Fibroblast of mammary gland (primary cell): ENCODE measurements around the gene SNRPB2.

Experiments used
- DNase-seq: peaks from one replicate; pipeline ENCODE4 v3.0.0-alpha.2; 2010; ENCODE audit warnings: low read depth
- H3K4me3 ChIP-seq: 2 replicates; pipeline ENCODE4 v1.5.1; 2011; ENCODE audit warnings: low read depth, mild to moderate bottlenecking, low read length, moderate library complexity; ENCODE audit not compliant: control insufficient read depth
- TF ChIP-seq, protein P1 (sequence below): conservative IDR thresholded peaks from 2 replicates; pipeline ENCODE4 v1.5.1; 2011; ENCODE audit warnings: low read depth, low read length, inconsistent platforms; ENCODE audit not compliant: control insufficient read depth, insufficient read depth

SNRPB2 gene

DNA sequence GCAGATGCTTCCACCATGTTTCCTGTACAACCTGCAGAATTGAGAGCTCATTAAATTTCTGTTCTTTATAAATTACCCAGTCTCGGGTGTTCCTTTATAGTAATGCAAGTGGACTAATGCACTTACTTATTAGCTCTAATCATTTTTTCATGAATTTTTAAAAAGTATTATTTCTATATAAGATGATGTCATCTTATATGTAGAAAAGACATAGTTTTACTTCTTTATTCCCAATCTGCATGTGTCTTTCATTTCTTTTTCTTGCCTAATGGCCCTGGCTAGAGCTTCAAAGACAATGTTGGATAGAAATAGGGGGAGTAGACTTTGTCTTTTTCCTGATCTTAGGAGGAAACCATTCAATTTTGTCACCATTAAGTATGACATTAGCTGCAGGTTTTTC lies 46.1 kb downstream of the SNRPB2 start:
- DNase-seq = no peak
- H3K4me3 ChIP-seq = no peak overlapping the region
- TF ChIP-seq, protein P1, sequence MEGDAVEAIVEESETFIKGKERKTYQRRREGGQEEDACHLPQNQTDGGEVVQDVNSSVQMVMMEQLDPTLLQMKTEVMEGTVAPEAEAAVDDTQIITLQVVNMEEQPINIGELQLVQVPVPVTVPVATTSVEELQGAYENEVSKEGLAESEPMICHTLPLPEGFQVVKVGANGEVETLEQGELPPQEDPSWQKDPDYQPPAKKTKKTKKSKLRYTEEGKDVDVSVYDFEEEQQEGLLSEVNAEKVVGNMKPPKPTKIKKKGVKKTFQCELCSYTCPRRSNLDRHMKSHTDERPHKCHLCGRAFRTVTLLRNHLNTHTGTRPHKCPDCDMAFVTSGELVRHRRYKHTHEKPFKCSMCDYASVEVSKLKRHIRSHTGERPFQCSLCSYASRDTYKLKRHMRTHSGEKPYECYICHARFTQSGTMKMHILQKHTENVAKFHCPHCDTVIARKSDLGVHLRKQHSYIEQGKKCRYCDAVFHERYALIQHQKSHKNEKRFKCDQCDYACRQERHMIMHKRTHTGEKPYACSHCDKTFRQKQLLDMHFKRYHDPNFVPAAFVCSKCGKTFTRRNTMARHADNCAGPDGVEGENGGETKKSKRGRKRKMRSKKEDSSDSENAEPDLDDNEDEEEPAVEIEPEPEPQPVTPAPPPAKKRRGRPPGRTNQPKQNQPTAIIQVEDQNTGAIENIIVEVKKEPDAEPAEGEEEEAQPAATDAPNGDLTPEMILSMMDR = no peak

DNA sequence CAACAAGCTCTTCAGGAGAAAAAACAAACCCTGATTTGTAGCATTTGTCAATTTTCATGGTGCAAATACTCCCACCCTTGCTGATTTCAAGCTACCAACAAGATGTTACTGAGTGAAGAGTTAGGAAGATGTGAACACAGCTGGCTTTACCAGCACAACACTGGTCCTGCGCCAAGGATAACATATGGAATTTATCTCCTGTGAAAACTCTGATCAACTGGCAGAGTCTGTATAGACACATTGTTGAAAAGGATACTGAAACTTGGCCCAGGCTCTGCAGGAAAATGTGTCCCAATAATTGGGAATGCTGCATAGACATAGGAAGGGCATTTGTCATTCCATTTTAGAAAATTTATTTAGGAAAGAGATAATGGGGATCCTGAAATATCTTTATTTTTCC lies 47.3 kb downstream of the SNRPB2 start:
- no peak overlapping the region for H3K4me3 ChIP-seq
- DNase-seq = no peak
- TF ChIP-seq, protein P1 = no peak

DNA sequence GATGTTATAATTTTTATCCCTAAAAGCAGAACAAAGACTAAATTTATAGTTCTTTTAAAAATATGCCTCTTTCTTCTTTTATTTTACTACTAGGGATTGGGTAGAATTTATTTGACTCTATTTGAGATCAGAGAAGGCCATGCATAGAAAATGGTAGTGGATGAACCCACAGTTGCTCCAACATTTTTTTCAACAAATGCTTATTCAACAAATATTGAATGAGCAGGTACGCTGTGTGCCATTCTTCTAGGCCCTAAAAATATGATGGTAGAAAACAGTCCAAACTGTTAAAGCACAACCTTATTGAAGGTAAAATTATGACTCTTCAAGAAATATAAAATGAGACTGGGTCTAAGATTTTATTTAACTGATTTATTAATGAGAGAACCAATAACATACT lies 48.3 kb downstream of the SNRPB2 start:
- H3K4me3 ChIP-seq = no peak overlapping the region
- TF ChIP-seq, protein P1 = no peak

DNA sequence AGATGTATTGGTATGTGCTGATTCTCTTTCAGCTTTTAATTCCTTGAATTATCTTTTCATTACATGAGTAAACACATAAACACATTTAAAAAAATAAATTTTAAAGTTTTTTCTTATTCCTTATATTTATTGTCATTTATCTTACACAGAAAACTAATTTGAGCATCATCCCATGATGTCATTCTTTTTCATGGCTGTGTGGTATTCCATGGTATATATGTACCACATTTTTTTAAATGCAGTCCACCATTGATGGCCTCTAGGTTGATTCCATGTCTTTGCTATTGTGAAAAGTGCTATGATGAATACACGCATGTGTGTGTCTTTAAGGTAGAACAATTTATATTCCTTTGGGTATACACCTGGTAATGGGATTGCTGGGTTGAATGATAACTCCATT lies 51.7 kb downstream of the SNRPB2 start:
- DNase-seq = no peak
- no peak overlapping the region for H3K4me3 ChIP-seq
- TF ChIP-seq, protein P1 = no peak

More for the DNA sequence above, 48.3 kb downstream of the SNRPB2 start:
- DNase-seq = no peak

DNA sequence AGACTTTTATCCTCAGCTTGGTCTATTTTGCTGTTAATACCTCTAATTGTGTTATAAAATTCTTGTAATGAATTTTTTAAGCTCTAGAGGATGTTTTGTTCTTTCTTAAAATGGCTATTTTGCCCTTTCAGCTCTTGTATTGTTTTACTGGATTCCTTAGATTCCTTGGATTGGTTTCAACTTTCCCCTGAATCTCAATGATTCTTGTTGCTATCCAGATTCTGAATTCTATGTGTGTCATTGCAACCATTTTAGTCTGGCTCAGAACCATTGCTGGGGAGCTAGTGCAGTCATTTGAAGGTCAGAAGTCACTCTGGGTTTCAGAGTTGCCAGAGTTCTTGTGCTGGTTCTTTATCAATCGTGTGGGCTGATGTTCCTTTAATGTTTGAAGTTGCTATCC lies 55.4 kb downstream of the SNRPB2 start:
- TF ChIP-seq, protein P1 = no peak
- no peak overlapping the region for H3K4me3 ChIP-seq
- no peak for DNase-seq
